Heart right ventricle (tissue), 16 donors: ENCODE results near the gene ARL8A. TPM values are rescaled to one million over a fixed set of nuclear protein-coding genes. Genes with fewer than 3 reads are reported as not detected.

Experiments
- ATAC-seq, 8 donors: fragments of 200-7000 bp; cut with Tn5 transposase; one replicate each; pipeline ENCODE4 v1.9.1; 2020; ENCODE audit warnings: mild to moderate bottlenecking in 8 of 8, moderate library complexity in 8 of 8, moderate number of reproducible peaks in 1 of 8
- DNase-seq, 2 donors: peaks; one replicate each; pipeline ENCODE4 v3.0.0-alpha.2; 2020
- H3K27ac ChIP-seq, 10 donors: fragments of 200-600 bp; sonication (generic) in 2 of 10; one replicate each; pipeline versions ENCODE4 v1.5.0 to v1.8.0; 2020 to 2022; ENCODE audit warnings: mild to moderate bottlenecking in 3 of 10
- H3K27me3 ChIP-seq, 7 donors: fragments of 200-600 bp; one replicate each; pipeline ENCODE4 v1.8.0; 2021 to 2022; ENCODE audit warnings: mild to moderate bottlenecking in 2 of 7
- H3K36me3 ChIP-seq, 9 donors: fragments of 200-600 bp; sonication (generic) in 1 of 9; one replicate each; pipeline versions ENCODE4 v1.5.0 to v1.8.0; 2020 to 2022; ENCODE audit warnings: mild to moderate bottlenecking in 2 of 9
- H3K4me1 ChIP-seq, 9 donors: fragments of 200-600 bp; sonication (generic) in 1 of 9; one replicate each; pipeline versions ENCODE4 v1.5.0 to v1.8.0; 2020 to 2022; ENCODE audit warnings: mild to moderate bottlenecking in 4 of 9
- H3K4me3 ChIP-seq, 10 donors: fragments of 200-600 bp; sonication (generic) in 2 of 10; one replicate each; pipeline versions ENCODE4 v1.5.0 to v1.8.0; 2020 to 2022; ENCODE audit warnings: mild to moderate bottlenecking in 7 of 10, moderate library complexity in 2 of 10
- H3K9me3 ChIP-seq, 11 donors: fragments of 200-600 bp in 10 of 11; sonication (generic) in 2 of 11; one replicate each; pipeline versions ENCODE4 v1.5.0 to v1.8.0; 2013 to 2022; ENCODE audit warnings: mild to moderate bottlenecking in 2 of 11, control low read depth in 1 of 11, moderate library complexity in 1 of 11
- CTCF ChIP-seq, 9 donors: fragments of 200-600 bp; sonication (generic) in 2 of 9; IDR thresholded peaks; one replicate each; pipeline versions ENCODE4 v1.5.0 to v1.8.0; 2021 to 2022; ENCODE audit warnings: antibody characterized with exemption in 9 of 9, mild to moderate bottlenecking in 5 of 9, moderate library complexity in 1 of 9
- WGBS, 2 donors: extraction: QIAGEN DNeasy Blood & Tissue Kit; methylation state at CpG; one replicate each; pipeline ENCODE4 v1.1.7; 2013; ENCODE audit warnings: inconsistent platforms in 1 of 2; 5-methylcytosine and 5-hydroxymethylcytosine counted together
- intact Hi-C, 10 donors: fragments of 100-400 bp; cut with DNase I; formaldehyde crosslinking; loops; one replicate each; pipeline versions ENCODE4 v1.11.1 to v1.14.2; 2022
- polyA plus RNA-seq, 2 donors: library from polyadenylated mRNA; stranded (reverse); fragments of 200-250 nt; gene quantifications; one replicate each; pipeline ENCODE4 v1.2.3, GENCODE V29; 2013
- total RNA-seq, 10 donors: library from RNA; stranded (reverse); fragmentation: NEBNext Ultra II Directional in 3 of 10; extraction: Animal tissue kit (Norgen Biotek cat#: 25700) in 3 of 10; gene quantifications; one replicate each; pipeline versions ENCODE4 v1.2.1 to v1.2.4, GENCODE V29; 2021 to 2023
- donor health status: Arrhythmogenic right ventricular cardiomyopathy.
- donor health status: ischemic (EF 13 %, LVEDD 7.1; RV severe dilation, severe dysfunction).
- donor health status: healthy with polysubstance abuse.
- donor health status: DM: no; HTN: yes; CAD: no.
- donor health status: DM: no; HTN: no; CAD: no.
- donor health status: ischemic (EF 25% LVEDD 6.9; RV normal size, moderate dysfunction).
- donor health status: ischemic (EF 25% LVEDD 5.7; RV mildly dilated, moderate dysfunction).
- donor health status: healthy.
- donor health status: DM: yes; HTN: yes; CAD: no.
- donor health status: Ischemic cardiomyopathy.
- donor health status: ischemic (EF 35%, LVEDD 5.7; RV mildly dilated, moderate dysfunction).
- donor health status: nonischemic (EF 11% LVEDD 7.7; RV severe dilation, severe dysfunction).
- donor health status: DM: yes; HTN: yes; CAD: no.
- donor health status: PGD.
- donor health status: ischemic (EF 29% LVEDD 5.4; RV normal size, mild dysfunction).
- donor health status: nonischemic (EF 23%, LVEDD 6.1; RV moderate dilation, normal function).

ARL8A gene
- total and polyA plus RNA-seq, 12 donors, result 21.5 to 92.7 (median 78.0) TPM

GRCh38 chr1:202176949-202177927 is 32.7 kb upstream of the ARL8A start:
- WGBS, 2 donors, result 89 to 93% methylated on average over 29 of the region's 29 CpGs
- peak in 1 of 8 donors; percentile 7 for ATAC-seq

GRCh38 chr1:202173993-202174392 is 29.5 kb upstream of the ARL8A start:
- Histone ChIP-seq H3K36me3 (no peaks in the 10 kb centered on the region), H3K27ac (no peak overlapping the region), H3K27me3 (no peaks in the 10 kb centered on the region), H3K9me3 (no peaks in the 10 kb centered on the region), H3K4me1 (no peaks in the 10 kb centered on the region), H3K4me3 (no peak overlapping the region)
- ATAC-seq, result no peak
- intact Hi-C loops, result no loop called here
- no peak for DNase-seq
- 83 to 94% methylated on average over 7 of the region's 7 CpGs for WGBS, 2 donors
- no peak for TF ChIP-seq CTCF (IDR thresholded peaks at IDR 0.05)

More at GRCh38 chr1:202176949-202177927, 32.7 kb upstream of the ARL8A start:
- H3K36me3 ChIP-seq, result no peaks in the 10 kb centered on the region
- no peaks in the 10 kb centered on the region for H3K9me3 ChIP-seq
- H3K4me1 ChIP-seq, result no peaks in the 10 kb centered on the region
- DNase-seq, result no peak
- peaks cover 0 to 6% (median 0%) of the 10 kb centered on the region in 7 donors for H3K27me3 ChIP-seq
- no peak for TF ChIP-seq CTCF (IDR thresholded peaks at IDR 0.05)
- no peak overlapping the region for H3K4me3 ChIP-seq
- intact Hi-C loops, result no loop called here
- H3K27ac ChIP-seq, result no peak overlapping the region

GRCh38 chr1:202172015-202172355 is 27.4 kb upstream of the ARL8A start:
- H3K9me3 ChIP-seq, result no peaks in the 10 kb centered on the region
- H3K36me3 ChIP-seq, result no peaks in the 10 kb centered on the region
- intact Hi-C loops, result no loop called here
- H3K4me3 ChIP-seq, result no peak overlapping the region
- no peak for TF ChIP-seq CTCF (IDR thresholded peaks at IDR 0.05)
- H3K27ac ChIP-seq, result no peak overlapping the region
- peaks cover 0 to 7% (median 0%) of the 10 kb centered on the region in 9 donors for H3K4me1 ChIP-seq
- ATAC-seq (no peak), DNase-seq (no peak)
- H3K27me3 ChIP-seq, result no peaks in the 10 kb centered on the region
- 88 to 95% methylated on average over 5 of the region's 5 CpGs for WGBS, 2 donors

GRCh38 chr1:202171292-202172014 is 26.9 kb upstream of the ARL8A start:
- H3K4me3 ChIP-seq, result no peak overlapping the region
- DNase-seq (no peak), ATAC-seq (peak in 2 of 8 donors; percentile 5 to 53)
- WGBS, 2 donors, result 95% methylated on average over 11 of the region's 11 CpGs
- no peaks in the 10 kb centered on the region for H3K9me3 ChIP-seq
- peaks cover 0 to 7% (median 0%) of the 10 kb centered on the region in 9 donors for H3K4me1 ChIP-seq
- H3K27ac ChIP-seq, result no peak overlapping the region
- no peaks in the 10 kb centered on the region for H3K27me3 ChIP-seq
- no peaks in the 10 kb centered on the region for H3K36me3 ChIP-seq
- intact Hi-C loops, result no loop called here
- TF ChIP-seq CTCF (IDR thresholded peaks at IDR 0.05), result no peak
